ENCODE measurements around the gene SERPINB2.
A peak's percentile ranks its signal among the peaks of the same experiment; 100 is the strongest.

The SERPINB2 gene, protein sequence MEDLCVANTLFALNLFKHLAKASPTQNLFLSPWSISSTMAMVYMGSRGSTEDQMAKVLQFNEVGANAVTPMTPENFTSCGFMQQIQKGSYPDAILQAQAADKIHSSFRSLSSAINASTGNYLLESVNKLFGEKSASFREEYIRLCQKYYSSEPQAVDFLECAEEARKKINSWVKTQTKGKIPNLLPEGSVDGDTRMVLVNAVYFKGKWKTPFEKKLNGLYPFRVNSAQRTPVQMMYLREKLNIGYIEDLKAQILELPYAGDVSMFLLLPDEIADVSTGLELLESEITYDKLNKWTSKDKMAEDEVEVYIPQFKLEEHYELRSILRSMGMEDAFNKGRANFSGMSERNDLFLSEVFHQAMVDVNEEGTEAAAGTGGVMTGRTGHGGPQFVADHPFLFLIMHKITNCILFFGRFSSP

DNA sequence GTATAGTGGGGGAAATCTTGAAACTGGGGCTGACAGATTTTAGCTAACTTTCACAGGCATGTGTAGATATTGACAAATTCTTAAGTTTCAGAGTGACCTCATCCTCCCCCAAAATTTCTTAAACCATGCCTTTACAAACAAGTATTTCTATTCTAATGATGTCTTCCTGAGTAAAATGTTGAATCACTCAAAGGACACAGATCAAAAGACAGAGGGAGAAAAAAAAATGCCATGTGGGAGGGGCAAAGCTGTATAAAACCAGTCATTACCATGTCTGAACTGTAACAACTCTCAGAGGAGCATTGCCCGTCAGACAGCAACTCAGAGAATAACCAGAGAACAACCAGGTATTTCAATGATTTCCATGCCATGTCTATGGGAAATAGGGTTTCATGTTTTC, at the start of gene SERPINB2:
TSS of gene SERPINB2 (plus strand) at position 282 of the 400 bp plus-strand sequence. CDS start 3,740 bp downstream, outside the sequence.
- no peak for DNase-seq

DNA sequence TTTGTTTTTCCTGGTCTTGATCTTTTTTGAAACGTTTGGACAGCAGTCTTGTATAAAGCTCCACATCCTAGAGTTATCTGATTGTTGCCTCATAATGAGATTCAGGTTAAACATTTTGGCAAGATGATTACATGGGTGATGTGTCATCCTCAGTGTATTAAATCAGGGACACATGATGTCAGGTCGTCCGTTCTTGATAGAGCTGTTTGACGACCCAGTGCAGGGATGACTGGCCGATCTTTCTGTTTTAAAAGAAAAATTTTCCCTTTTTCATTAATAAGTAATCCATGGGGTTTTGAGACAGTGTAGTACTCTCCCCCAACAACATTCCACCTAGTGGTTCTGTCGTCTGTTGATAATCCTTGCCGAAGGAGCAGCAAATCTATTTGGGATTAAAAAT, 44.5 kb upstream of the SERPINB2 start:
- DNase-seq = no peak

- peak; percentile 16 for DNase-seq
These were observed 43.3 kb upstream of the SERPINB2 start for GRCh38 chr18:63844254-63844653.

DNA sequence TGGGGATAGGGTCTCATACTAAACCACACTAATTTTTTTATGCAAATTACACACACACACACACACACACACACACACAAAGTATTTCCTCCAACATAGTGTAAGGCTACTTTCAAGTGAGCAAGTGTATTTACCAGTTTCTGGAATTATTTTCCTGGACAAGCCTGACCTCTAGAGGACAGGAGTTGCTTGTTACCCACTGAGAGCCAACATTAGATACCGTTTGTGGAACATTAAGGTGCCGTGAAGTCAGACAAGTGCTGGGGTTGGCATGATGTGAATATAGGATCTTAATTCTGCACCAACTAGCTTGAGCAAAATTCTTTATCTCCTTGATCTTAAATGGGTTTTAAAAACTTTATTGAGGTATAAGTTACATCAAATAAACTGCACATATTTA, 39.3 kb upstream of the SERPINB2 start:
- DNase-seq = peak; percentile 56

- DNase-seq = peak; percentile 45
These were observed 37.5 kb upstream of the SERPINB2 start for GRCh38 chr18:63850020-63850419.

GRCh38 chr18:63850636-63851035, 36.9 kb upstream of the SERPINB2 start:
- DNase-seq = no peak

DNA sequence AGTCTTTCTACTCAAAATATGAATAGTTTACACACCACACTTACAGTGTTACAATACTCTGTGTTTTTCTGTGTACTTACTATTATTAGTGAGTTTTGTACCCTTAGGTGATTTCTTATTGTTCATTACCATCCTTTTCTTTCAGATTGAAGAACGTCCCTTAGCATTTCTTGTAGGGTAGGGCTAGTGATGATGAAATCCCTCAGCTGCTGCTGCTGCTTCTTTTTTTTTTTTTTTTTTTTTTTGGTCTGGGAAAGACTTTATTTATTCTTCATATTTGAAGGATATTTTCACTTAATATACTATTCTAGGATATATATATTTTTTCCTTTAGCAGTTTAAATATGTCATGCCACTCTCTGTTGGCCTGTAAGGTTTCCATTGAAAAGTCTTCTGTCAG, 29.0 kb upstream of the SERPINB2 start:
- no peak for DNase-seq

GRCh38 chr18:63859781-63860475, 27.6 kb upstream of the SERPINB2 start:
- no peak for DNase-seq

GRCh38 chr18:63860531-63860930, 27.0 kb upstream of the SERPINB2 start:
- no peak for DNase-seq

DNA sequence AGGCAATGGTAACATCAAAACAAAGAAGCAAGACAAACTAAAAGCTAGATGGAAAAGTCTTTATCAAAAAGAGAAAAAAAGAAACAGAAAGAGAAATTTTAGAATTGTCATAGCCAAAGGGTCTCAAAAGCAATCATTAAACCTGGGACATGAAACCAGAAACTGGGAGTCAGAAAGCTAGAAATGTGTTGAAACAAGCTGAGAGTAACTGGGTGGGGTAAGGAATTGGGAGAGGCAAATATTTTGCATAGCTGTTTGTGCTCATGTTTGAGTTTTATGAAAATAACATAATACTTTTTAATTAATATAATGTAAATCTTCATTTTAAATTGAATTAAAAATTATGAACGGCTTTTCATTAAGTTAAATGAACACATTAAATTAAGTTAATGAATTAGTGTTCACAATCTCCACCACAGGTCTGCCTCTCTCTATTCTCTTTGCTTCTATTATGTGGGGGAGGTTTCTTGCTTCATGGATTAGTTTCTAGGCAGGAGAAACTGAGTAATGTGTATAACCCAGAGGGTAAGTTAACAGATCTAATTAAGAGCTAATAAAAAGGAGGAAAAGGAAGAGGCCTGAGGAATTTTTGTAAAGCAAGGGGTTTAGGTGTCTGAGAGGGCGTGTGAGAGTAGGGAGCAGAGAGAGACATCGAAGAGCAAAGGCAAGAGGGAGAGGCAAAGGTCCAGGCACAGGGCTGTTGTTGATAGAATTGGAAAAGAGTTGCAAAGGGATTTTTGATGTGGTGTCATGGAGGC, 20.0 kb upstream of the SERPINB2 start:
- DNase-seq = no peak

- DNase-seq = no peak
These were observed 19.0 kb upstream of the SERPINB2 start for GRCh38 chr18:63868546-63868945.

DNA sequence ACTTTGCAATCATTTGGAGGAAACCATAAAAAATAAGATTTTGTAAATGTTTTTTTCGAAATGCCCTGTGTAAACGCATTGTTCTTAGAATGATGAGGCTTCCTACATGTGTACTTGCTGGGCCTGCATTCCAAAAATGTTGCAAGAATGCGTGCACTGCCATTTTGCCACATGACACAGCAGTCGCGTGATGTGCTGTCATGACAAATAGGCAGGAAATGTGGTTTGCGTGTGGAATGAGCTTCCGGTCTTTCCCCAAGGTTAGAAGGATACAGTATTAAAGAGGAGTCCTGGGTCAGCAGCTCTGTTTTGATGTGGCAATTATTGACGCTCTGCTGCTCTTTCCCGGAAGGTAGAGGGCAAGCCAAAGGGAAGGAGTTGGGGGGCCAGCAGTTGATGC, 18.1 kb upstream of the SERPINB2 start:
- no peak for DNase-seq

DNA sequence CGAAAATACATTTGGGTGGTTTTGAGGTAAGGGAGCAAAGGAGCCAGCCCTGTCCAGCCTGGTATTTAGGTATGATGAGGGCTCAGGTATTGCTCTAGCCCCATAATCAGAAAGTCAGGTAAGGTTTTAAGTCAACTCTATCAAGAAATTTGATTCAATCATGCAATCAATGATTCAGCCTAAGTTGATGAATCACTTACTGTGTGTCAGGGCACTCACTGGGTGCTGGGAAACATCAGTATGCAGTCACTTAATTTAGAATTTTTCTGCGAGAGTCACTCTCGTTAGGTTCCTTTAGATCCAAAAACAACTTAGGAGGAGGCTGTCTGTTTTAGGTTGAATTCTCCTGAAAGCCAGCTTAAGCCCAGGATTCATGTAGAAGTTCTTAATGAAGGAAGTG, 17.7 kb upstream of the SERPINB2 start:
- no peak for DNase-seq

DNA sequence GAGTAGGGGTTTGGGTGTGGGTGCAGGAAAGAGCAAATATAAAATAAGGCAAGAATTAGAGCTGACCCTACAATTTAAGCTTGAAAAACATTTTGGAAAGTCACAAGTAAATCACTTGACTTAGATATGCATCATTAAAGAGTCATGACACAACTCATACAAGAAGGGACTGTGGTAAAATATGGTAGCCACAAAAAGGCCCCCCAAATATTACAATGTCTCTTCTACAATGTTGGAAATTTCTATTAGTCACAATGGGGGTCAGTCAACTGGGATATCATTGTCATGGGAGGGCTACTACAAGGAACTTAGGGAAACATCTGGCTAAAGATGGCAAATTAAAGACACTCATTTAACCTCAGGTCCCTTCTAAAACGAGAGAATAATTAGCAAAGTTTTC, 15.7 kb upstream of the SERPINB2 start:
- DNase-seq = no peak

DNA sequence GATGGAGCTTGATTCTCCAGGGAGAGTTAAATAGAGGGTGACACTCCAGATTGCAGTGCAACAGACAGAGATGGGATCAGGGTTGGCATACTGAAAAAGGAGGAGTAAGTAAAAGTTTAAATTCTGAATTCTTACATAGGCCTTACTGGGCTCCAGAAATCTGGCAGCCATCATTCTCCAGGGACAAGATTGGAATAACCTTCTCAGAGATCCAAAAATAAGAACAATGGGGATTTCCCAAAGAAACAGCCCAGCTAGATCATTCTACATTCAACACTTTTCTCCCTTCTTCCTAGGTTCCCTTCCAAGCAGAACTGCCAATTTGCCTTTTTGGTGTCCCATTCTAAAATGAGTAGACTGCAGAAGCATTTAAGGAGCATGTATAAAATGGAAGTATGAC, 14.9 kb upstream of the SERPINB2 start:
- no peak for DNase-seq

DNA sequence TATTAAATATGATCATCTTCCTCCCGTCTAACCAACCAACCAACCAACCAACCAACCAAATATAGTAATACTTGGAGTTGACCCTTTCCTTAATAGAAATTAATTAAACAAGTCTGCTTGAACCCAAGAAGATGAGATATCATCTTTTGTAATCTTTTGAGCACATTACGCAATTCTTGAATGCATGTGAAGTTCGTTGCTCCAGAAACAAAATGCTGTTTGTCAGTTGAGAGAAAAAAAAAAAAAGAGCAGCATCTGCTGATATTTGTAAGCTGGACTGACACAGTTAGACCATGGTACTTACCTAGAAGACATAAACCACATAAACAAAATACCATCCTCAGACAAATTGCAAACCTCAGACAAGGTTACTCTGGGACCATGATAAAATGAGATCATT, 9.2 kb upstream of the SERPINB2 start:
- DNase-seq = no peak

GRCh38 chr18:63878925-63879324, 8.6 kb upstream of the SERPINB2 start:
- no peak for DNase-seq

- no peak for DNase-seq
These were observed 7.8 kb upstream of the SERPINB2 start for GRCh38 chr18:63879709-63880108.

- DNase-seq = no peak
These were observed 5.7 kb upstream of the SERPINB2 start for GRCh38 chr18:63881851-63882250.

- no peak for DNase-seq
These were observed 5.0 kb upstream of the SERPINB2 start for GRCh38 chr18:63882333-63883141.

- DNase-seq = no peak
These were observed 3.9 kb upstream of the SERPINB2 start for GRCh38 chr18:63883617-63884016.

GRCh38 chr18:63888470-63889190, 1.1 kb downstream of the SERPINB2 start:
- no peak for DNase-seq

Measured in NCI-H345 (cell line).